Small intestine (tissue), 7 donors: ENCODE results near the gene SPG7. TPM values are rescaled to one million over a fixed set of nuclear protein-coding genes. Genes with fewer than 3 reads are reported as not detected.

Experiments
- DNase-seq, 2 donors: peaks; one replicate each; pipeline versions ENCODE4 v3.0.0 to v3.0.0-alpha.2; 2013
- FAIRE-seq: peaks from 2 replicates; lab custom pipeline; 2012; peaks lifted over from hg19 to GRCh38; lab: Jason Lieb, UNC
- H3K27ac ChIP-seq, 3 donors: one replicate each; pipeline ENCODE4 v1.5.1; 2013; ENCODE audit warnings: low read length in 2 of 3, mild to moderate bottlenecking in 2 of 3, control low read depth in 1 of 3, inconsistent platforms in 1 of 3, low read depth in 1 of 3, moderate library complexity in 1 of 3
- H3K27me3 ChIP-seq, 3 donors: one replicate each; pipeline ENCODE4 v1.6.1; 2013; ENCODE audit warnings: low read length in 3 of 3, inconsistent platforms in 1 of 3; ENCODE audit not compliant: control insufficient read depth in 3 of 3, insufficient read depth in 3 of 3
- H3K36me3 ChIP-seq, 3 donors: one replicate each; pipeline ENCODE4 v1.6.1; 2013; ENCODE audit warnings: low read length in 3 of 3, inconsistent platforms in 1 of 3, low read depth in 1 of 3, mild to moderate bottlenecking in 1 of 3, moderate library complexity in 1 of 3; ENCODE audit not compliant: control insufficient read depth in 3 of 3, insufficient read depth in 2 of 3
- H3K4me1 ChIP-seq, 3 donors: one replicate each; pipeline ENCODE4 v1.6.1; 2013; ENCODE audit warnings: low read length in 2 of 3, inconsistent platforms in 1 of 3, low read depth in 1 of 3, mild to moderate bottlenecking in 1 of 3, moderate library complexity in 1 of 3; ENCODE audit not compliant: control insufficient read depth in 3 of 3, insufficient read depth in 2 of 3
- H3K4me3 ChIP-seq, 3 donors: one replicate each; pipeline ENCODE4 v1.5.1; 2013; ENCODE audit warnings: low read length in 3 of 3, control low read depth in 1 of 3, inconsistent platforms in 1 of 3, low read depth in 1 of 3, mild to moderate bottlenecking in 1 of 3, moderate library complexity in 1 of 3
- H3K9me3 ChIP-seq, 2 donors: one replicate each; pipeline ENCODE4 v1.6.1; 2013; ENCODE audit warnings: low read depth in 1 of 2, low read length in 1 of 2; ENCODE audit not compliant: control insufficient read depth in 2 of 2, insufficient read depth in 1 of 2
- WGBS, 3 donors: extraction: QIAGEN DNeasy Blood & Tissue Kit; methylation state at CpG; one replicate each; pipeline ENCODE4 v1.1.7; 2013; 5-methylcytosine and 5-hydroxymethylcytosine counted together
- polyA plus RNA-seq, 4 donors: library from polyadenylated mRNA; stranded (reverse) in 3 of 4; unstranded in 1 of 4; fragments of 200-250 nt in 3 of 4; fragments of 120-200 nt in 1 of 4; gene quantifications; one replicate each; pipeline versions ENCODE4 v1.2.1 to v1.2.3, GENCODE V29; 2013
- donor health status: healthy with polysubstance abuse.
- donor health status: control.
- donor health status: control.
- donor health status: Bipolar disorder and iron deficiency.
- donor health status: healthy.

Gene SPG7
- polyA plus RNA-seq, 4 donors = 89.1 to 245 (median 179) TPM

DNA sequence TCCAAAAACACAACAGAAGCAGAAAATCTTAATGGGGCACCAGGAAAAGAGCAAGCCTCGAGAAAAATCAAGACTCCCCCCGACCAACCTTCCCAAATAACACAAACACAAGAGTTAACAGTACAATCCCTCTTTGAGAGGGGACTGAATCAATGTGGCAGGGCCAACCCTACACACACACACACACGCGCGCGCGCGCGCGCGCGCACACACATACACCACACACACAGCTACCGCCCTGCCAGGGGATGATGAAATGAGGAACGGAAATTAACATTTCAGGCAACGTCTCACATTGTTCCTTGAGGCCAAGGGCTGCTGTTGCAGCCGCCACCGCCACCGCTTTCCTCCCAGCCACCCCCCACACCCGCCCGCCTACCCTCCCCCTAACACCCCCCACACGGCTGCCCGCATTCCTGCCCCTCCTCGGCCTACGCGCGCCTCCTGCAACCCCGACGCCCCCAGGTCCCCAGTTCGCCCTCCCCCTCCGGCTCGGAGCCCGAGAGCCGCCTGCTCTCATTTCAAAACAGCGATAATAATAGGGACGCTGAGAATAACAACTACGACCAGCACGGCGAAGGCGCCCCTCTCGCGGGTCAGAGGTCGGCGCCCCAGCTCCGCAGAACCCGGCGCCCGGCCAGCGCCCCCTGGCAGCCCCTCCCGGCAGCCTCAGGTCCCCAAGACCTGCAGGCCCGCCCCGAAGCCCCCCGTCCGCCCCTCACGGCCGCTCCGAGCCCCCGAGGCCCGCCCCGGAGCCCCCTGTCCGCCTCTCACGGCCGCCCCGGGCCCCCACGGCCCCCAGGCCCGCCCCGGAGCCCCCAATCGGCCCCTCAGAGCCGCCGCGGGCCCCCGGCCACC is 18.9 kb upstream of the SPG7 start:
- peaks cover 0 to 20% (median 0%) of the 10 kb centered on the region in 3 donors for H3K36me3 ChIP-seq
- H3K27ac ChIP-seq = peak overlapping the region; percentile 72 to 97 (median 92)
- H3K9me3 ChIP-seq = no peaks in the 10 kb centered on the region
- no peak for FAIRE-seq
- H3K4me1 ChIP-seq = peaks cover 11 to 35% (median 20%) of the 10 kb centered on the region in 3 donors
- WGBS, 3 donors = 0 to 1% (median 0%) methylated on average over 40 to 71 of the region's 71 CpGs
- peak overlapping the region; percentile 68 to 99 (median 80) for H3K4me3 ChIP-seq
- DNase-seq = peak; percentile 89 to 94
- H3K27me3 ChIP-seq = no peaks in the 10 kb centered on the region

DNA sequence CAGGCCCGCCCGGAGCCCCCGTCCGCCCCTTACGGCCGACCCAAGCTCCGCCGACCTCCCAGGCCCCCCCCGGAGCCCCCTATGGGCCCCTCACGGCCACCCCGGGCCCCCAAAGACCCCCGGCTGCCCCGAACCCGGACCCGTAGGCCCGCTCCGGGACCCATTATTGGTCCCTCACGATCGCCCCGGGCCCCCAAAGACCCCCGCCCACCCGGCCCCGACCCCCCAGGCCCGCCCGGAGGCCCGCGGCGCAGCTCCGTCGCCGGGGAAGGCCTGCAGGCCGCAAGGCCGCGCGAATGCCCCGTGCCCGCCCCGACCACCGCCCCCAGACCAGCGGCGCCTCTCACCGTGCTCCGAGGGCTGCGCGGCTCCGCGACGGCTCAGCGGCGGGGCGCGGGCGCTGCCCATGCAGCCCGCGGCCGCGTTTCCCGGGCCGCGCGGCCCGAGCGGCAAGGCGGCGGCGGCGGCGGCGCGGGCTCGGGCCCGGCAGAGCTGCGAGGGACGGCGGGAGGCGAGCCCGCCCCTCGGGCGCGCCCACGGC is 18.2 kb upstream of the SPG7 start:
- Histone ChIP-seq H3K27ac (peak overlapping the region; percentile 39 to 97 (median 72)), H3K4me3 (peak overlapping the region; percentile 68 to 99 (median 80)), H3K4me1 (peaks cover 11 to 31% (median 17%) of the 10 kb centered on the region in 3 donors), H3K36me3 (peaks cover 0 to 22% (median 0%) of the 10 kb centered on the region in 3 donors), H3K27me3 (no peaks in the 10 kb centered on the region), H3K9me3 (no peaks in the 10 kb centered on the region)
- no peak for FAIRE-seq
- 0 to 1% (median 1%) methylated on average over 30 to 81 of the region's 81 CpGs for WGBS, 3 donors
- no peak for DNase-seq

DNA sequence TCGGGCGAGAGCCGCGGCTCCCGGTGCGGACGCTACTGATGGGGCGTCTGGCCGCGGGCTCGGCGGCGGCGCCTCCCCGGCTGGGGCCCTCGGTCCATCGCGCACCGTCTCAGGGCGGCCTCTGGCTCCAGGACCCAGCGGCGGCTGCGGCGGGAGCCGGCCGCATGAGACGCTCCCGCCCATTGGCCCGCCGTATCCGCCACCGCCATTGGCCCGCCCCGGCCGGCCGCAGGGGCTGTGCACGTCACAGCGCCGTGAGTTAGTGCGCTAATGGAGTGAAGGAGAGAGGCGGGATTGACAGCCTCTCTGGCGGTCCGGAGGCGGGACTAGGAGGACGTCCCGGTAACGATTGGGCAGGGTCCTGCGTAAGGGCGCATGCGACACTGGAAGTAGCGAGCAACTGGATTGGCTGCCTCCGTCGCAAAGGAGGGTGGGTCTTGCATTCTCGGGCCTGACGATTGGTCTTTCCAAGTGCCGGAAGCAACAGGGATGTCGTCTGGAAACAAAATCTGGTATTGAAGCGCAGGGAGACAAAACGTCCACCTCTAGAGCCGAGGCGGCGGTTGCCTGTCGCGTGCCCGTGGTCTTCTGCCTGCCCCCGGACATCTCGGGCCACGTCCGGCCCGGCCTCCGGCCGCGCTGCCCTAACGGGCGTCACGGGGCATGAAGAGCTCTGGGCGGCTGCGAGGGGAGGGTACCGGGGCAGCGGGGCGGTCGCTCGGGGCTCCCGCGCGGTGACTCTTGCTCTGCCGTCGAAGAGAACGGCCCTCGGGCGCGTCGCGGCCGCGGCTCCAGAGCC is 17.6 kb upstream of the SPG7 start, which contains the start of gene ANKRD11:
Gene ANKRD11 (minus strand): TSS at position 123 of the 799 bp plus-strand sequence. CDS start 173,542 bp downstream, outside the sequence.
- Histone ChIP-seq H3K4me1 (peaks cover 11 to 27% (median 15%) of the 10 kb centered on the region in 3 donors), H3K27me3 (no peaks in the 10 kb centered on the region), H3K4me3 (peak within 1 kb of the TSS; percentile 68 to 99 (median 80)), H3K27ac (peak within 1 kb of the TSS; percentile 84 to 98 (median 92)), H3K9me3 (no peaks in the 10 kb centered on the region), H3K36me3 (peaks cover 0 to 25% (median 0%) of the 10 kb centered on the region in 3 donors)
- DNase-seq = peak; percentile 99 to 100
- 0% methylated on average over 73 to 96 of the region's 96 CpGs for WGBS, 3 donors
- FAIRE-seq = no peak

DNA sequence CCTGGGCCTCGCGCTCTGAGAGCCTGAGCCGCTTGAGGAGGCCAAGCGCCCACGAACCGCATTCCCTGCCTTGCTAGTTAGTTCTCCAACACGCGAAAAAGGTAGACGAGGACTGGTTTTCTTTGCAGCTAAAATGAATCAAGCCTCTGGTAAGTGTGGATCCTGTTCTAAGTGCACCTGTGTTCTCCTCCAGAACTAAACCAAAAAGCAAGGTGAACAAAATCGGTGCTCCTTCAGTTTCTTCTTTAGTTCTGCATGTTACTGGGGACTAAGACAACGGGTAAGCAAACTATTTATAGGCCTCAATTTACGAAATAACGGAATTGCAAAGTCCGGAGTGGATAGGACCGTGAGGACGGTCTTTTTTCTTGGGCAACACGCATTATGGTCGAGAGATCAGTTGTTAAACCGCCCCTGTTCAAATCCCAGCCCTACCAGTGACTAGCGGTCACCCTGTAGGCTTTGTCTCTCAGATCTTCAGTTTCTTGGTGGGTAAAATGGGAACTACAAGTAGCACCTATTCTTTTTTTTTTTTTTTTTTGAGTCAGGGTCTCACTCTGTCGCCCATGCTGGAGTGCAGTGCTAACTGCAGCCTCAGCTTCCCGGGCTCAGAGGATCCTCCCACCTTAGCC is 16.8 kb upstream of the SPG7 start:
- H3K9me3 ChIP-seq = no peaks in the 10 kb centered on the region
- H3K27me3 ChIP-seq = no peaks in the 10 kb centered on the region
- H3K27ac ChIP-seq = peak overlapping the region; percentile 77 to 98 (median 84)
- DNase-seq (no peak), FAIRE-seq (no peak)
- H3K4me1 ChIP-seq = peaks cover 5 to 22% (median 10%) of the 10 kb centered on the region in 3 donors
- WGBS, 3 donors = 2 to 3% (median 2%) methylated on average over 22 of the region's 22 CpGs
- H3K4me3 ChIP-seq = peak overlapping the region; percentile 53 to 68 (median 66)
- H3K36me3 ChIP-seq = peaks cover 0 to 26% (median 0%) of the 10 kb centered on the region in 3 donors

DNA sequence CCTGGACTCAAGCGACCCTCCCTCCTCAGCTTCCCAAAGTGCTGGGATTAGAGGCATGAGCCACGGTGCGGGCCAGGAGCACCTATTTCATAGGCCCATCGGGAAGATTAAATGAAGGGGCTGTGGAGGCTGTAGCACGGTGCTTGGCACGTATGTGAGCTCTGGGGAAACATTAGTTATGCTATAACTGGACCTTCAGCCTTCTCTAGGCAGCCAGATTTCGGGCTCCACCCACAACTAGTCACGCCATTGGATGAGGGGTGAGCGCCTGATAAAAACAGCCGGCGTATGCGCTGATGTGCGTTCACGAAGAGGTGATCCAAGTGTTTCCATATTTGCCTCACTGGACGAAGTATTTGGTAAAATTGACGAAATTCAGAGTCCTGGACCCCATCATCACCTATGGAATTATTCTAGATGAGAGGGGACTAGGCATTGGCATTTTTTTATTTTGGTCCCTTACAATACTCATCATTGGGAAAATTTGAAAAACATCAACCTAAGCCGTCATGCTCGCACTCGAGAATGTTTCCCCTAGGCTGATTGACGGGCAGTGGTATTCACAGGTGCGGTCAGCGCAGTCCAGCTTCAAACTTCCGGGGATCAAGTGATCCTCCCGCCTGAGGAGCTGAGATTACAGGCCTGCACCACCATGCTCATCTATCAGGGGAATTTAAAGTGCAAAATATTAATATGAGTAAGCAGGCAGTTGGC is 16.1 kb upstream of the SPG7 start:
- FAIRE-seq (no peak), DNase-seq (no peak)
- H3K27ac ChIP-seq = peak overlapping the region in 1 of 3 donors; percentile 98
- H3K4me3 ChIP-seq = peak overlapping the region; percentile 25 to 68 (median 66)
- 85 to 87% (median 86%) methylated on average over 24 of the region's 24 CpGs for WGBS, 3 donors
- peaks cover 0 to 23% (median 0%) of the 10 kb centered on the region in 3 donors for H3K36me3 ChIP-seq
- H3K4me1 ChIP-seq = peaks cover 4 to 22% (median 10%) of the 10 kb centered on the region in 3 donors
- H3K27me3 ChIP-seq = no peaks in the 10 kb centered on the region
- H3K9me3 ChIP-seq = no peaks in the 10 kb centered on the region

DNA sequence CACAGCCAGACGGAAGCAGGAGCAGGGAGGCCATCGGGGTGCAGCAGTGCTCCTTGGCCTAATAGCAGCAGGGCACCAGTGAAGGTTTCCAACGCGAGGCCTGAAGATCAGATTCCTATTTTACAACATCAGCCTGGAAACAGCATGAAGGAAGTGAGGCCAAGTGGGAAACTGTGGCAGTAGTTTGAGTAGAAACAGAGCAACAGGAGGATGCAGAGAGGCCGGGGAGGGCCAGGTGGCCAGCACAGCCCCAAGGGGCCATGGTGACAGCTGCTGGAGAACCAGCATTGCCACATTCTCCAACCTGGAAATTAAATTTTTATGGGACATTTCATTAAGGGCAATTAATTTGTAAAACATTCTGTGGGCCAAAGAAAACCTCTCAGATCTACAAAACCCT is 14.4 kb upstream of the SPG7 start:
- Histone ChIP-seq H3K4me3 (no peak overlapping the region), H3K9me3 (no peaks in the 10 kb centered on the region), H3K36me3 (peaks cover 0 to 19% (median 0%) of the 10 kb centered on the region in 3 donors), H3K27me3 (no peaks in the 10 kb centered on the region), H3K27ac (no peak overlapping the region), H3K4me1 (peaks cover 0 to 15% (median 5%) of the 10 kb centered on the region in 3 donors)
- WGBS, 3 donors = 67 to 70% (median 67%) methylated on average over 5 of the region's 5 CpGs
- FAIRE-seq (no peak), DNase-seq (no peak)

DNA sequence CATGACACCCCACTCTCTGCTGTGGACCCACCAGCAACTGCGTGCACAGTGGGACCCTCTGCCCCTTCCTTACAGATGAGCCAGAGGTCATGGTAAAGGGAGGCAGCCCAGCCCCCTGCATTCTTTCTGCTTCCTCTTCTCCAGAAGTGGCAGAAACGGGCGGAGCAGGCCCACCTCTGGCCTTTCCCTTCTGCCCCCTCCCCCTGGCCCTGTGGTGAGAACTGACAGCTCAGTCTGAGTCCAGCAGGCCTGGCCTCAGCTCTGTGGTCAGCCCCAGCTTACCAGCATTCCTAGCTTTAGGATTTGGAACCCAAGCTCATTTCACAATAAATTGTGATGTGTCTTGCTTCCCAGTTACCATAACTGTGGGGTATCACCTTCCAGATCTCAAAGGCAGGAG is 13.1 kb upstream of the SPG7 start:
- DNase-seq = no peak
- Histone ChIP-seq H3K27me3 (no peaks in the 10 kb centered on the region), H3K27ac (no peak overlapping the region), H3K36me3 (peaks cover 0 to 21% (median 0%) of the 10 kb centered on the region in 3 donors), H3K4me1 (peaks cover 0 to 12% (median 5%) of the 10 kb centered on the region in 3 donors), H3K4me3 (no peak overlapping the region), H3K9me3 (no peaks in the 10 kb centered on the region)
- FAIRE-seq = no peak
- WGBS, 3 donors = 74 to 90% (median 83%) methylated on average over 3 of the region's 3 CpGs
